GM21717 (cell line): ENCODE data around the gene SGCA.

ENCODE experiments used
- ATAC-seq: cut with Tn5 transposase; IDR thresholded peaks from one replicate; pipeline ENCODE4 v1.9.1; 2021; ENCODE audit warnings: mild to moderate bottlenecking, moderate library complexity; ENCODE audit not compliant: unreplicated experiment

The SGCA gene

GRCh38 chr17:50220811-50221210 is 55.0 kb downstream of the SGCA start:
- ATAC-seq = no peak

GRCh38 chr17:50221266-50221863 is 55.6 kb downstream of the SGCA start:
- ATAC-seq = no peak

GRCh38 chr17:50221864-50222545 is 56.2 kb downstream of the SGCA start:
- no peak for ATAC-seq

DNA sequence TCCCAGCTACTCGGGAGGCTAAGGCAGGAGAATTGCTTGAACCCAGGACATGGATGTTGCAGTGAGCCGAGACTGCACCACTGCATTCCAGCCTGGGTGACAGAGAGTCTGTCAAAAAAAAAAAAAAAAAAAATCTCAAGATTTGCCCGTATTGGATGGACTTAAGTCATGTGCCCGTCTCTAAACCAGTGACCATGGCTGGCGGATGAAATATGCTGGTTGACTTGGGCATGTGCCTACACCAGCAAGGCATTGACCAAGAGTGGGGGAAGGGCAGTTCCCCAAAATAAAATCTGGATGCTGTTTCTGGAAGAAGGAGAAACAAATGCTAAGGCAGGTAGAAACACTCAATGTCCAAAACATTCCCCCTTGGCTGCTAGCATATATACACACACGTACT is 57.1 kb downstream of the SGCA start:
- no peak for ATAC-seq
